ENCODE data around the gene INAFM1. TPM values are rescaled to one million over a fixed set of nuclear protein-coding genes. Genes with fewer than 3 reads are reported as not detected.
A peak's percentile ranks its signal among the peaks of the same experiment; 100 is the strongest.

The INAFM1 gene
- total RNA-seq, 1 donor from 2014 or later = 12.2 TPM

- peaks cover 49% of the 10 kb centered on the region for H3K4me1 ChIP-seq
- no peak overlapping the region for H3K4me3 ChIP-seq
- peaks cover 22% of the 10 kb centered on the region for H3K27me3 ChIP-seq (ENCODE audit: low read depth)
- no peak for TF ChIP-seq CTCF (IDR thresholded peaks at IDR 0.05; ENCODE audit: borderline replicate concordance)
- H3K36me3 ChIP-seq = no peaks in the 10 kb centered on the region
- intact Hi-C loops (cut with micrococcal nuclease) = no loop called here
- H3K9me3 ChIP-seq (replicated peaks) = no peaks in the 10 kb centered on the region
- H3K27ac ChIP-seq (replicated peaks) = no peak overlapping the region
- no peak for DNase-seq
Observed at GRCh38 chr19:47240556-47240955, 34.1 kb upstream of the INAFM1 start.

- no peak overlapping the region for H3K4me3 ChIP-seq
- peaks cover 49% of the 10 kb centered on the region for H3K4me1 ChIP-seq
- peaks cover 22% of the 10 kb centered on the region for H3K27me3 ChIP-seq (ENCODE audit: low read depth)
- no peaks in the 10 kb centered on the region for H3K9me3 ChIP-seq (replicated peaks)
- peak; percentile 59 for DNase-seq
- TF ChIP-seq CTCF (IDR thresholded peaks at IDR 0.05; ENCODE audit: borderline replicate concordance) = no peak
- intact Hi-C loops (cut with micrococcal nuclease) = no loop called here
- H3K27ac ChIP-seq (replicated peaks) = no peak overlapping the region
- no peaks in the 10 kb centered on the region for H3K36me3 ChIP-seq
Observed at GRCh38 chr19:47240996-47241918, 33.4 kb upstream of the INAFM1 start.

GRCh38 chr19:47241919-47242577, 32.6 kb upstream of the INAFM1 start:
- H3K36me3 ChIP-seq = no peaks in the 10 kb centered on the region
- H3K27ac ChIP-seq (replicated peaks) = peak overlapping the region; percentile 70
- no peaks in the 10 kb centered on the region for H3K9me3 ChIP-seq (replicated peaks)
- no peak for DNase-seq
- intact Hi-C loops (cut with micrococcal nuclease) = no loop called here
- H3K4me3 ChIP-seq = no peak overlapping the region
- H3K4me1 ChIP-seq = peaks cover 49% of the 10 kb centered on the region
- H3K27me3 ChIP-seq (ENCODE audit: low read depth) = peaks cover 22% of the 10 kb centered on the region
- no peak for TF ChIP-seq CTCF (IDR thresholded peaks at IDR 0.05; ENCODE audit: borderline replicate concordance)

- peak overlapping the region; percentile 58 for H3K4me3 ChIP-seq
- DNase-seq = no peak
- peaks cover 22% of the 10 kb centered on the region for H3K27me3 ChIP-seq (ENCODE audit: low read depth)
- H3K9me3 ChIP-seq (replicated peaks) = no peaks in the 10 kb centered on the region
- H3K4me1 ChIP-seq = peaks cover 58% of the 10 kb centered on the region
- peak overlapping the region; percentile 70 for H3K27ac ChIP-seq (replicated peaks)
- TF ChIP-seq CTCF (IDR thresholded peaks at IDR 0.05; ENCODE audit: borderline replicate concordance) = no peak
- intact Hi-C loops (cut with micrococcal nuclease) = no loop called here
- H3K36me3 ChIP-seq = no peaks in the 10 kb centered on the region
Observed at GRCh38 chr19:47243364-47243775, 31.3 kb upstream of the INAFM1 start.

GRCh38 chr19:47243776-47244547, 30.7 kb upstream of the INAFM1 start:
- peak; percentile 92 for DNase-seq
- Histone ChIP-seq H3K27ac (replicated peaks) (peak overlapping the region; percentile 70), H3K4me1 (peaks cover 58% of the 10 kb centered on the region), H3K4me3 (peak overlapping the region; percentile 58), H3K36me3 (no peaks in the 10 kb centered on the region), H3K9me3 (replicated peaks) (no peaks in the 10 kb centered on the region), H3K27me3 (ENCODE audit: low read depth) (peaks cover 22% of the 10 kb centered on the region)
- intact Hi-C loops (cut with micrococcal nuclease) = no loop called here
- peak; percentile 98 for TF ChIP-seq CTCF (IDR thresholded peaks at IDR 0.05; ENCODE audit: borderline replicate concordance)

All from left ventricle myocardium inferior (tissue), 1 donor.